SK-N-SH (cell line): Measurements from ENCODE around the gene ESYT1. TPM values are rescaled to one million over a fixed set of nuclear protein-coding genes. Genes with fewer than 3 reads are reported as not detected.

Experiments used
- CTCF ChIA-PET: fragments of 300-600, 350-600 bp; formaldehyde crosslinking; extraction: SDS; loops from one replicate; lab custom pipeline; 2021; lab: Yijun Ruan, JAX
- POLR2A ChIA-PET: fragments of 350-600 bp; sonication (Branson Sonifier 250); formaldehyde crosslinking; extraction: SDS; loops from one replicate; lab custom pipeline; 2020; ENCODE audit warnings: antibody characterized with exemption, inconsistent platforms; lab: Yijun Ruan, JAX
- DNase-seq: peaks from one replicate; pipeline ENCODE4 v3.0.0; 2012
- H2AFZ ChIP-seq: fragments of 200-600 bp; sonication (generic); 2 replicates; pipeline ENCODE4 v1.8.1; 2016; ENCODE audit warnings: antibody characterized with exemption, mild to moderate bottlenecking, low read depth
- H3F3A ChIP-seq: fragments of 200-600 bp; sonication (generic); replicated peaks from 2 replicates; pipeline ENCODE3; 2016; ENCODE audit warnings: antibody characterized with exemption, mild to moderate bottlenecking; ENCODE audit not compliant: insufficient read depth
- H3K27ac ChIP-seq, 2 experiments: fragments of 200-500 bp in 1 of 2; fragments of 200-600 bp in 1 of 2; sonication (Bioruptor generic) in 1 of 2; sonication (generic), shearing (Covaris generic) in 1 of 2; 2 replicates each; pipeline versions ENCODE4 v1.5.1 to v1.6.1; 2014 to 2016; ENCODE audit warnings: low read depth in 2 of 2, inconsistent platforms in 1 of 2, low read length in 1 of 2, mild to moderate bottlenecking in 1 of 2, mixed read lengths in 1 of 2
- H3K27me3 ChIP-seq: fragments of 200-600 bp; sonication (generic), shearing (Covaris generic); 2 replicates; pipeline ENCODE4 v1.6.1; 2016; ENCODE audit warnings: mixed run types; ENCODE audit not compliant: insufficient read depth
- H3K36me3 ChIP-seq, 2 experiments: fragments of 200-500 bp in 1 of 2; fragments of 200-600 bp in 1 of 2; sonication (Bioruptor generic) in 1 of 2; sonication (generic) in 1 of 2; replicated peaks in 1 of 2; 2 replicates each; pipeline versions ENCODE3 to v1.5.1; 2014 to 2016; ENCODE audit warnings: low read length in 1 of 2, mild to moderate bottlenecking in 1 of 2; ENCODE audit not compliant: insufficient read depth in 2 of 2, control insufficient read depth in 1 of 2
- H3K4me1 ChIP-seq, 2 experiments: fragments of 200-500 bp in 1 of 2; fragments of 200-600 bp in 1 of 2; sonication (Bioruptor generic) in 1 of 2; sonication (generic), shearing (Covaris generic) in 1 of 2; 2 replicates each; pipeline versions ENCODE4 v1.5.1 to v1.6.1; 2014 to 2016; ENCODE audit warnings: low read depth in 1 of 2, low read length in 1 of 2, mixed run types in 1 of 2; ENCODE audit not compliant: insufficient read depth in 2 of 2, control insufficient read depth in 1 of 2
- H3K4me2 ChIP-seq: fragments of 200-600 bp; sonication (generic), shearing (Covaris generic); 2 replicates; pipeline ENCODE4 v1.6.1; 2017; ENCODE audit warnings: mixed run types
- H3K4me3 ChIP-seq, 2 experiments: fragments of 200-500 bp in 1 of 2; fragments of 200-600 bp in 1 of 2; sonication (Bioruptor generic) in 1 of 2; sonication (generic), shearing (Covaris generic) in 1 of 2; 2 replicates each; pipeline versions ENCODE4 v1.5.1 to v1.8.1; 2014 to 2016; ENCODE audit warnings: low read depth in 2 of 2, inconsistent platforms in 1 of 2, low read length in 1 of 2, mild to moderate bottlenecking in 1 of 2, mixed read lengths in 1 of 2, moderate library complexity in 1 of 2
- H3K79me2 ChIP-seq: fragments of 200-600 bp; sonication (generic); 2 replicates; pipeline ENCODE4 v1.8.1; 2017; ENCODE audit warnings: mild to moderate bottlenecking; ENCODE audit not compliant: insufficient read depth
- H3K9ac ChIP-seq: fragments of 200-600 bp; sonication (generic); 2 replicates; pipeline ENCODE4 v1.6.1; 2017; ENCODE audit warnings: mixed run types
- H3K9me2 ChIP-seq: fragments of 200-600 bp; sonication (generic); 2 replicates; pipeline ENCODE4 v1.6.1; 2017; ENCODE audit warnings: mixed run types
- H3K9me3 ChIP-seq: fragments of 200-600 bp; sonication (generic); 2 replicates; pipeline ENCODE4 v1.6.1; 2017; ENCODE audit warnings: mixed run types, mild to moderate bottlenecking, moderate library complexity
- H4K20me1 ChIP-seq: fragments of 200-600 bp; sonication (generic); 2 replicates; pipeline ENCODE4 v1.6.1; 2017; ENCODE audit warnings: mild to moderate bottlenecking, mixed run types; ENCODE audit not compliant: insufficient read depth
- CHD2 ChIP-seq: fragments of 150-350 bp; IDR thresholded peaks from 2 replicates; pipeline ENCODE4 v1.6.1; 2018; ENCODE audit warnings: low read length; ENCODE audit not compliant: partially characterized antibody
- EP300 ChIP-seq, 2 experiments: IDR thresholded peaks; 2 replicates each; pipeline versions ENCODE4 v1.4.0 to v1.6.1; 2012; ENCODE audit warnings: borderline replicate concordance in 1 of 2, low read depth in 1 of 2, low read length in 1 of 2
- GABPA ChIP-seq: IDR thresholded peaks from 2 replicates; pipeline ENCODE4 v1.4.0; 2012; ENCODE audit warnings: low read depth, mild to moderate bottlenecking
- MEF2A ChIP-seq: IDR thresholded peaks from 2 replicates; pipeline ENCODE4 v1.4.0; 2012; ENCODE audit warnings: low read depth, borderline replicate concordance
- RFX5 ChIP-seq: IDR thresholded peaks from 2 replicates; pipeline ENCODE4 v1.6.1; 2012; ENCODE audit warnings: mild to moderate bottlenecking, improper control_type of control experiment, low read length
- RXRA ChIP-seq: IDR thresholded peaks from 2 replicates; pipeline ENCODE4 v1.4.0; 2012; ENCODE audit warnings: low read depth, mild to moderate bottlenecking, borderline replicate concordance
- TAF1 ChIP-seq: IDR thresholded peaks from 2 replicates; pipeline ENCODE4 v1.6.1; 2012; ENCODE audit warnings: low read depth, mild to moderate bottlenecking, low read length, moderate library complexity, borderline replicate concordance
- TEAD4 ChIP-seq: IDR thresholded peaks from 2 replicates; pipeline ENCODE4 v1.4.0; 2012; ENCODE audit warnings: mild to moderate bottlenecking, borderline replicate concordance; ENCODE audit not compliant: insufficient read depth
- USF2 ChIP-seq: fragments of 150-350 bp; IDR thresholded peaks from 2 replicates; pipeline ENCODE4 v1.6.1; 2017; ENCODE audit warnings: antibody characterized with exemption, low read length, low read depth, borderline replicate concordance
- YY1 ChIP-seq: IDR thresholded peaks from 2 replicates; pipeline ENCODE4 v1.4.0; 2012; ENCODE audit warnings: low read depth, mild to moderate bottlenecking
- WGBS: methylation state at CpG from one replicate; pipeline ENCODE4 v1.1.6; 2017; ENCODE audit warnings: low lambda C conversion rate; 5-methylcytosine and 5-hydroxymethylcytosine counted together
- polyA plus RNA-seq, 3 experiments: library from polyadenylated mRNA; depleted of rRNA; stranded (reverse); fragments of >200 nt; gene quantifications; 2 replicates each; pipeline ENCODE4 v1.2.3, GENCODE V29; 2012
- TF ChIP-seq, protein P1 (sequence below): IDR thresholded peaks from 2 replicates; pipeline ENCODE4 v1.6.1; 2012; ENCODE audit warnings: mild to moderate bottlenecking, low read depth, low read length, moderate library complexity

The ESYT1 gene
- polyA plus RNA-seq, 1 of the 3 experiments (the other 2 are of a cell fraction) = 132 TPM

DNA sequence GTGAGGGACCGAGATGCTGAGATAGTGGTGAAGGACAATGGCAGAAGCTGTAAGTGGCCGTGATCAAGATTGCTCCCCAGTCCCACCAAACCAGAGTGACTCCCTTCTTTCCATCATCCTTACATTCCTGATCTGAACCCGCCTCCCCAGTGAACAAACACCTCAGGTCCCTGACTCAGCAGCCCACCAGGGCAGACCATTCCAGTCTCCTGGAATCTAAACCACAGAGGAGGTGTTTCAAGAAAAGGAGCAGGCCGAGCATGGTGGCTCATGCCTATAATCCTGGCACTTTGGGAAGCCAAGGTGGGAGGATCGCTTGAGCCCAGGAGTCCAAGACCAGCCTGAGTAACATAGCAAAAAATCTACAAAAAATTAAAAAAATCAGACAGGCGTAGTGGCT lies 41.5 kb upstream of the ESYT1 start:
- Histone ChIP-seq H3K79me2 (no peaks in the 10 kb centered on the region), H3K4me2 (no peak overlapping the region), H3K27ac (no peak overlapping the region), H2AFZ (no peak overlapping the region), H3K9me3 (no peaks in the 10 kb centered on the region), H4K20me1 (no peaks in the 10 kb centered on the region), H3K36me3 (no peaks in the 10 kb centered on the region), H3K4me3 (no peak overlapping the region), H3K27me3 (no peaks in the 10 kb centered on the region), H3K9me2 (no peaks in the 10 kb centered on the region), H3K9ac (no peak overlapping the region), H3F3A (no peaks in the 10 kb centered on the region), H3K4me1 (no peaks in the 10 kb centered on the region)
- CTCF ChIA-PET = interaction anchor here (2.8 kb wide), 1 partner anchor 18 kb away, joined by 7 read pairs; the partner anchor contains the start of gene PA2G4
- no peak for TF ChIP-seq CHD2
- no peak for TF ChIP-seq GABPA
- no peak for TF ChIP-seq RXRA
- TF ChIP-seq, protein P1, sequence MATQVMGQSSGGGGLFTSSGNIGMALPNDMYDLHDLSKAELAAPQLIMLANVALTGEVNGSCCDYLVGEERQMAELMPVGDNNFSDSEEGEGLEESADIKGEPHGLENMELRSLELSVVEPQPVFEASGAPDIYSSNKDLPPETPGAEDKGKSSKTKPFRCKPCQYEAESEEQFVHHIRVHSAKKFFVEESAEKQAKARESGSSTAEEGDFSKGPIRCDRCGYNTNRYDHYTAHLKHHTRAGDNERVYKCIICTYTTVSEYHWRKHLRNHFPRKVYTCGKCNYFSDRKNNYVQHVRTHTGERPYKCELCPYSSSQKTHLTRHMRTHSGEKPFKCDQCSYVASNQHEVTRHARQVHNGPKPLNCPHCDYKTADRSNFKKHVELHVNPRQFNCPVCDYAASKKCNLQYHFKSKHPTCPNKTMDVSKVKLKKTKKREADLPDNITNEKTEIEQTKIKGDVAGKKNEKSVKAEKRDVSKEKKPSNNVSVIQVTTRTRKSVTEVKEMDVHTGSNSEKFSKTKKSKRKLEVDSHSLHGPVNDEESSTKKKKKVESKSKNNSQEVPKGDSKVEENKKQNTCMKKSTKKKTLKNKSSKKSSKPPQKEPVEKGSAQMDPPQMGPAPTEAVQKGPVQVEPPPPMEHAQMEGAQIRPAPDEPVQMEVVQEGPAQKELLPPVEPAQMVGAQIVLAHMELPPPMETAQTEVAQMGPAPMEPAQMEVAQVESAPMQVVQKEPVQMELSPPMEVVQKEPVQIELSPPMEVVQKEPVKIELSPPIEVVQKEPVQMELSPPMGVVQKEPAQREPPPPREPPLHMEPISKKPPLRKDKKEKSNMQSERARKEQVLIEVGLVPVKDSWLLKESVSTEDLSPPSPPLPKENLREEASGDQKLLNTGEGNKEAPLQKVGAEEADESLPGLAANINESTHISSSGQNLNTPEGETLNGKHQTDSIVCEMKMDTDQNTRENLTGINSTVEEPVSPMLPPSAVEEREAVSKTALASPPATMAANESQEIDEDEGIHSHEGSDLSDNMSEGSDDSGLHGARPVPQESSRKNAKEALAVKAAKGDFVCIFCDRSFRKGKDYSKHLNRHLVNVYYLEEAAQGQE = no peak
- no peak for TF ChIP-seq MEF2A
- 83% methylated on average over 6 of the region's 6 CpGs for WGBS
- DNase-seq = no peak
- POLR2A ChIA-PET = no interaction called here

DNA sequence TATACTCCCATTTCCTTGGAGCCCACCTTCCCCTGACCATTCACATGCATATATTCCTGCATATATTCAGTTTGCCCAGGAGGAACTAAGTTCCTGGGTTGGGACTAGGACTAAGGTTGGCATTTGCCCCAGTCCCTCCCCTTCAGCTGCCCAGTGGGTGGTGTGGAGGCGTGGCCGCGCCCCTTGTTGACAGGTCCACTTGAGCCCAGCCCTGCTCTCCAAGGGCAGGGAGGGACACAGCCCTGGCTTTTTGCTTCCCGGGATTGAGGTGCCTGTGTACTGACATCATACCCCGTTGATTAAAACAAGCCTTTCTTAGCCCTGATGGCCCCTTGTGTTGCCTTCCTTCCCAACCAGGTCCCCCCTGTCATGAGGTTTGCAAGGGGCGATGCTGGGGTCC lies 40.8 kb upstream of the ESYT1 start:
- H3F3A ChIP-seq = no peaks in the 10 kb centered on the region
- no peaks in the 10 kb centered on the region for H3K79me2 ChIP-seq
- H3K27ac ChIP-seq = no peak overlapping the region
- no peaks in the 10 kb centered on the region for H3K9me3 ChIP-seq
- WGBS = 74% methylated on average over 6 of the region's 6 CpGs
- no peaks in the 10 kb centered on the region for H3K36me3 ChIP-seq
- no peak for DNase-seq
- H3K4me1 ChIP-seq = no peaks in the 10 kb centered on the region
- no peak for TF ChIP-seq USF2
- no peak for TF ChIP-seq MEF2A
- TF ChIP-seq RFX5 = no peak
- TF ChIP-seq TAF1 = no peak
- no peak for TF ChIP-seq YY1
- TF ChIP-seq CHD2 = no peak
- TF ChIP-seq TEAD4 = no peak
- no peak for TF ChIP-seq EP300 (IDR thresholded peaks at IDR 0.05; ENCODE audit: borderline replicate concordance in 1 of 2, low read depth in 1 of 2, low read length in 1 of 2)
- no peaks in the 10 kb centered on the region for H4K20me1 ChIP-seq
- H3K4me3 ChIP-seq = no peak overlapping the region
- ChIA-PET CTCF (no interaction called here), POLR2A (no interaction called here)
- H3K9me2 ChIP-seq = no peaks in the 10 kb centered on the region
- no peaks in the 10 kb centered on the region for H3K27me3 ChIP-seq
- no peak overlapping the region for H3K9ac ChIP-seq
- no peak overlapping the region for H3K4me2 ChIP-seq
- H2AFZ ChIP-seq = no peak overlapping the region
